ENCODE measurements around the gene CDHR5. TPM values are rescaled to one million over a fixed set of nuclear protein-coding genes. Genes with fewer than 3 reads are reported as not detected.
A peak's percentile ranks its signal among the peaks of the same experiment; 100 is the strongest.

The CDHR5 gene
- polyA plus RNA-seq, 1 of the 3 experiments (the other 2 are of a cell fraction): not detected

- no peak for DNase-seq
- POLR2A ChIA-PET: interaction anchor here (0.9 to 3.0 kb wide), 3 partner anchors 8 to 61 kb away, joined by 3 to 9 read pairs (median 3); partner anchors contain the start of genes PHRF1 and RNH1
- Histone ChIP-seq H3K79me2 (ENCODE audit: insufficient read depth) (peaks cover 11% of the 10 kb centered on the region; the same call in 1 of the 2 replicates), H3K9ac (peak overlapping the region; percentile 67), H3K36me3 (replicated peaks in 1 of 2; ENCODE audit: control insufficient read depth in 1 of 2, insufficient read depth in 2 of 2, low read length in 1 of 2) (no peaks in the 10 kb centered on the region), H2AFZ (ENCODE audit: low read depth) (peak overlapping the region; percentile 68; the same call in 1 of the 2 replicates), H3K9me3 (no peaks in the 10 kb centered on the region), H3K4me2 (peak overlapping the region; percentile 94), H3K27me3 (ENCODE audit: insufficient read depth) (no peaks in the 10 kb centered on the region), H3K4me1 (ENCODE audit: control insufficient read depth in 1 of 2, insufficient read depth in 2 of 2, low read depth in 1 of 2, low read length in 1 of 2) (peaks cover 6 to 26% of the 10 kb centered on the region in 2 experiments; a peak in 2 of 4 replicates), H3K4me3 (ENCODE audit: low read depth in 2 of 2, low read length in 1 of 2) (peak overlapping the region; percentile 72 to 88), H4K20me1 (ENCODE audit: insufficient read depth) (no peaks in the 10 kb centered on the region), H3K9me2 (no peaks in the 10 kb centered on the region), H3F3A (replicated peaks; ENCODE audit: insufficient read depth) (peaks cover 6% of the 10 kb centered on the region), H3K27ac (ENCODE audit: low read depth in 2 of 2, low read length in 1 of 2) (peak overlapping the region in 1 of 2 experiments; percentile 74; a peak in 1 of 4 replicates)
- TF ChIP-seq NRF1 (IDR thresholded peaks at IDR 0.05; ENCODE audit: low read depth, low read length) (0 out of 2 replicates have a peak, but pooled peaks have one; percentile 7), MXI1 (IDR thresholded peaks at IDR 0.05; ENCODE audit: low read depth, low read length) (peak; percentile 13; the same call in 1 of the 2 replicates), JUND (IDR thresholded peaks at IDR 0.05) (no peak)
- 33% methylated on average over 10 of the region's 41 CpGs for WGBS (ENCODE audit: low lambda C conversion rate)
- CTCF ChIA-PET: interaction anchor here (1.0 to 6.8 kb wide), 3 partner anchors 12 to 155 kb away, joined by 3 to 41 read pairs (median 4); no protein-coding TSS in a partner anchor
Observed at GRCh38 chr11:567629-568292, 57.0 kb downstream of the CDHR5 start.

GRCh38 chr11:567011-567628, 57.6 kb downstream of the CDHR5 start:
- ChIA-PET CTCF (interaction anchor here (1.3 to 6.8 kb wide), 4 partner anchors 12 to 156 kb away, joined by 3 to 41 read pairs (median 4); no protein-coding TSS in a partner anchor), POLR2A (interaction anchor here (0.9 to 3.0 kb wide), 2 partner anchors 9 to 10 kb away, joined by 3 to 9 read pairs; partner anchors contain the start of gene PHRF1)
- DNase-seq: no peak
- Histone ChIP-seq H3K4me2 (peak overlapping the region; percentile 94), H3K9ac (peak overlapping the region; percentile 67), H3F3A (replicated peaks; ENCODE audit: insufficient read depth) (peaks cover 6% of the 10 kb centered on the region), H3K79me2 (ENCODE audit: insufficient read depth) (peaks cover 11% of the 10 kb centered on the region; the same call in 1 of the 2 replicates), H3K4me3 (ENCODE audit: low read depth in 2 of 2, low read length in 1 of 2) (peak overlapping the region; percentile 72 to 88), H3K27me3 (ENCODE audit: insufficient read depth) (no peaks in the 10 kb centered on the region), H2AFZ (ENCODE audit: low read depth) (no peak overlapping the region), H4K20me1 (ENCODE audit: insufficient read depth) (no peaks in the 10 kb centered on the region), H3K27ac (ENCODE audit: low read depth in 2 of 2, low read length in 1 of 2) (no peak overlapping the region; a peak in 1 of 4 replicates), H3K4me1 (ENCODE audit: control insufficient read depth in 1 of 2, insufficient read depth in 2 of 2, low read depth in 1 of 2, low read length in 1 of 2) (peaks cover 6 to 27% of the 10 kb centered on the region in 2 experiments; a peak in 2 of 4 replicates), H3K9me2 (no peaks in the 10 kb centered on the region), H3K9me3 (no peaks in the 10 kb centered on the region), H3K36me3 (replicated peaks in 1 of 2; ENCODE audit: control insufficient read depth in 1 of 2, insufficient read depth in 2 of 2, low read length in 1 of 2) (no peaks in the 10 kb centered on the region)
- TF ChIP-seq MXI1 (IDR thresholded peaks at IDR 0.05; ENCODE audit: low read depth, low read length): no peak
- WGBS (ENCODE audit: low lambda C conversion rate): 96% methylated on average over 4 of the region's 18 CpGs

Small RNA genes within 50 kb of the gene (small RNA-seq; reads per million reads assigned to genes)
- 14.9 to 295 (median 251) reads per million in 7 experiments for gene MIR210

Other genes starting within 250 kb of the CDHR5 start
- gene PKP3, start 230.7 kb downstream of the CDHR5 start, polyA plus RNA-seq (2012; rRNA removed): 1.4 and 2.4 TPM in 2 replicates
- gene SIGIRR, start 210.0 kb downstream of the CDHR5 start, polyA plus RNA-seq (2012; rRNA removed): 22.4 and 32.5 TPM in 2 replicates
- gene ANO9, start 182.9 kb downstream of the CDHR5 start, polyA plus RNA-seq (2012; rRNA removed): 0.06 and 0.12 TPM in 2 replicates
- 25.6 and 28.6 TPM in 2 replicates for gene PTDSS2, start 174.7 kb downstream of the CDHR5 start, polyA plus RNA-seq (2012; rRNA removed)
- 135 and 147 TPM in 2 replicates for gene RNH1, start 117.7 kb downstream of the CDHR5 start, polyA plus RNA-seq (2012; rRNA removed)
- gene HRAS, start 89.4 kb downstream of the CDHR5 start, polyA plus RNA-seq (2012; rRNA removed): 138 and 217 TPM in 2 replicates
- gene LRRC56, start 87.4 kb downstream of the CDHR5 start, polyA plus RNA-seq (2012; rRNA removed): 1.2 and 1.4 TPM in 2 replicates
- 2.4 and 2.6 TPM in 2 replicates for gene LMNTD2, start 64.2 kb downstream of the CDHR5 start, polyA plus RNA-seq (2012; rRNA removed)
- gene RASSF7, start 64.0 kb downstream of the CDHR5 start, polyA plus RNA-seq (2012; rRNA removed): 19.8 and 24.0 TPM in 2 replicates
- gene PHRF1, start 48.5 kb downstream of the CDHR5 start, polyA plus RNA-seq (2012; rRNA removed): 18.8 and 22.7 TPM in 2 replicates
- 5.9 and 6.3 TPM in 2 replicates for gene IRF7, start 9.0 kb downstream of the CDHR5 start, polyA plus RNA-seq (2012; rRNA removed)
- gene SCT, start 2.2 kb upstream of the CDHR5 start, polyA plus RNA-seq (2012; rRNA removed): not detected in 2 replicates
- not detected in 2 replicates for gene DRD4, start 12.3 kb upstream of the CDHR5 start, polyA plus RNA-seq (2012; rRNA removed)
- gene DEAF1, start 70.3 kb upstream of the CDHR5 start, polyA plus RNA-seq (2012; rRNA removed): 36.0 and 40.6 TPM in 2 replicates
- gene TMEM80, start 70.9 kb upstream of the CDHR5 start, polyA plus RNA-seq (2012; rRNA removed): 40.4 and 51.0 TPM in 2 replicates
- gene EPS8L2, start 81.3 kb upstream of the CDHR5 start, polyA plus RNA-seq (2012; rRNA removed): 0.67 and 0.74 TPM in 2 replicates
- gene TALDO1, start 122.5 kb upstream of the CDHR5 start, polyA plus RNA-seq (2012; rRNA removed): 78.4 and 103 TPM in 2 replicates
- gene GATD1, start 152.5 kb upstream of the CDHR5 start, polyA plus RNA-seq (2012; rRNA removed): 72.9 and 86.2 TPM in 2 replicates
- 2.9 and 3.6 TPM in 2 replicates for gene CEND1, start 165.1 kb upstream of the CDHR5 start, polyA plus RNA-seq (2012; rRNA removed)
- gene SLC25A22, start 173.3 kb upstream of the CDHR5 start, polyA plus RNA-seq (2012; rRNA removed): 40.2 and 50.9 TPM in 2 replicates
- gene PIDD1, start 180.3 kb upstream of the CDHR5 start, polyA plus RNA-seq (2012; rRNA removed): 25.5 and 27.4 TPM in 2 replicates
- gene RPLP2, start 185.0 kb upstream of the CDHR5 start, polyA plus RNA-seq (2012; rRNA removed): 390 and 799 TPM in 2 replicates
- 47.7 and 60.3 TPM in 2 replicates for gene PNPLA2, start 194.0 kb upstream of the CDHR5 start, polyA plus RNA-seq (2012; rRNA removed)
- 0.94 and 1.1 TPM in 2 replicates for gene CRACR2B, start 203.0 kb upstream of the CDHR5 start, polyA plus RNA-seq (2012; rRNA removed)
- gene CD151, start 208.0 kb upstream of the CDHR5 start, polyA plus RNA-seq (2012; rRNA removed): 922 and 1,149 TPM in 2 replicates
- 287 and 540 TPM in 2 replicates for gene POLR2L, start 217.6 kb upstream of the CDHR5 start, polyA plus RNA-seq (2012; rRNA removed)
- 201 and 226 TPM in 2 replicates for gene TSPAN4, start 217.9 kb upstream of the CDHR5 start, polyA plus RNA-seq (2012; rRNA removed)